HepG2 (cell line): Measurements from ENCODE around the gene SLC35B4. TPM values are rescaled to one million over a fixed set of nuclear protein-coding genes. Genes with fewer than 3 reads are reported as not detected.
A peak's percentile ranks its signal among the peaks of the same experiment; 100 is the strongest.

ENCODE experiments used
- GMEB1 ChIP-seq: sonication (generic); formaldehyde crosslinking; IDR thresholded peaks from 2 replicates; pipeline ENCODE4 v1.5.1; 2020; ENCODE audit warnings: missing genetic modification reagents, mild to moderate bottlenecking, borderline replicate concordance
- NFIB ChIP-seq: sonication (generic); formaldehyde crosslinking; IDR thresholded peaks from 2 replicates; pipeline ENCODE4 v1.9.0; 2021; ENCODE audit warnings: missing genetic modification reagents, mild to moderate bottlenecking, borderline replicate concordance
- NR0B2 ChIP-seq: sonication (generic); formaldehyde crosslinking; IDR thresholded peaks from 2 replicates; pipeline ENCODE4 v1.4.0; 2020; ENCODE audit warnings: mild to moderate bottlenecking, missing genetic modification reagents
- SOX5 ChIP-seq: IDR thresholded peaks from 2 replicates; pipeline ENCODE4 v1.6.1; 2016; ENCODE audit warnings: borderline replicate concordance
- SP1 ChIP-seq, 2 experiments: fragments of 450-650 bp in 1 of 2; sonication (generic) in 1 of 2; formaldehyde crosslinking in 1 of 2; IDR thresholded peaks; 2 replicates each; pipeline versions ENCODE4 v1.4.0 to v1.6.1; 2016 to 2020; ENCODE audit warnings: missing genetic modification reagents in 1 of 2
- ZEB1 ChIP-seq: IDR thresholded peaks from 2 replicates; pipeline ENCODE4 v1.6.1; 2012; ENCODE audit warnings: mild to moderate bottlenecking, low read depth, inconsistent platforms; ENCODE audit not compliant: insufficient replicate concordance
- ZFX ChIP-seq: sonication (generic); formaldehyde crosslinking; IDR thresholded peaks from 2 replicates; pipeline ENCODE4 v1.4.0; 2020; ENCODE audit warnings: mild to moderate bottlenecking, low read depth, missing genetic modification reagents, moderate library complexity
- ZNF121 ChIP-seq: sonication (generic); formaldehyde crosslinking; IDR thresholded peaks from 2 replicates; pipeline ENCODE4 v1.5.0; 2020; ENCODE audit warnings: mild to moderate bottlenecking, missing genetic modification reagents
- ZNF232 ChIP-seq: sonication (generic); formaldehyde crosslinking; IDR thresholded peaks from 2 replicates; pipeline ENCODE4 v1.4.0; 2020; ENCODE audit warnings: missing genetic modification reagents, borderline replicate concordance
- ZNF292 ChIP-seq: sonication (generic); formaldehyde crosslinking; IDR thresholded peaks from 2 replicates; pipeline ENCODE4 v1.8.1; 2022; ENCODE audit warnings: mild to moderate bottlenecking, low read depth, missing genetic modification reagents, borderline replicate concordance
- ZNF335 ChIP-seq: sonication (generic); formaldehyde crosslinking; IDR thresholded peaks from 2 replicates; pipeline ENCODE4 v1.4.0; 2020; ENCODE audit warnings: missing genetic modification reagents
- ZNF512 ChIP-seq: sonication (generic); formaldehyde crosslinking; IDR thresholded peaks from 2 replicates; pipeline ENCODE4 v1.4.0; 2020; ENCODE audit warnings: mild to moderate bottlenecking, missing genetic modification reagents
- ZNF557 ChIP-seq: sonication (generic); formaldehyde crosslinking; IDR thresholded peaks from 2 replicates; pipeline ENCODE4 v1.4.0; 2020; ENCODE audit warnings: missing genetic modification reagents
- ZNF775 ChIP-seq: sonication (generic); formaldehyde crosslinking; IDR thresholded peaks from 2 replicates; pipeline ENCODE4 v1.4.0; 2020; ENCODE audit warnings: missing genetic modification reagents, mild to moderate bottlenecking, moderate library complexity, borderline replicate concordance
- ZNF816 ChIP-seq: sonication (generic); formaldehyde crosslinking; IDR thresholded peaks from 2 replicates; pipeline ENCODE4 v1.8.0; 2022; ENCODE audit warnings: missing genetic modification reagents, mild to moderate bottlenecking, borderline replicate concordance
- polyA plus RNA-seq, 8 experiments: library from polyadenylated mRNA; depleted of rRNA in 3 of 8; stranded (reverse) in 7 of 8; unstranded in 1 of 8; fragments of >200 nt; fragmentation: Illumina TruSeq in 4 of 8; extraction: Trizol in 4 of 8; gene quantifications; 2 replicates each; pipeline versions ENCODE4 v1.2.1 to v1.2.3, GENCODE V29; 2011 to 2016; ENCODE audit warnings: low read depth in 4 of 8, missing spikeins in 1 of 8, mixed read lengths in 1 of 8; ENCODE audit not compliant: insufficient read depth in 1 of 8
- total RNA-seq, 5 experiments: library from RNA; depleted of rRNA; stranded (reverse); fragments of >200 nt; fragmentation: Illumina TruSeq; extraction: Trizol; gene quantifications; 2 replicates each; pipeline ENCODE4 v1.2.3, GENCODE V29; 2016; ENCODE audit warnings: low read depth in 1 of 5
- TF ChIP-seq, protein P1 (sequence below): sonication (generic); formaldehyde crosslinking; IDR thresholded peaks from 2 replicates; pipeline ENCODE4 v1.5.0; 2020; ENCODE audit warnings: mild to moderate bottlenecking, missing genetic modification reagents, borderline replicate concordance
- TF ChIP-seq, protein P2 (sequence below), 2 experiments: sonication (generic) in 1 of 2; formaldehyde crosslinking in 1 of 2; IDR thresholded peaks; 2 replicates each; pipeline versions ENCODE4 v1.6.1 to v1.9.0; 2014 to 2022; ENCODE audit warnings: antibody characterized with exemption in 1 of 2, borderline replicate concordance in 1 of 2, inconsistent platforms in 1 of 2, low read depth in 1 of 2, missing genetic modification reagents in 1 of 2

SLC35B4 gene
- total and polyA plus RNA-seq, 2 of the 13 experiments (the other 11 are each of a cell fraction or from before 2014, with no cell fraction given) = 17.1 to 17.8 TPM

GRCh38 chr7:134355927-134356326 is 39.2 kb upstream of the SLC35B4 start (continued):
- TF ChIP-seq, protein P1, sequence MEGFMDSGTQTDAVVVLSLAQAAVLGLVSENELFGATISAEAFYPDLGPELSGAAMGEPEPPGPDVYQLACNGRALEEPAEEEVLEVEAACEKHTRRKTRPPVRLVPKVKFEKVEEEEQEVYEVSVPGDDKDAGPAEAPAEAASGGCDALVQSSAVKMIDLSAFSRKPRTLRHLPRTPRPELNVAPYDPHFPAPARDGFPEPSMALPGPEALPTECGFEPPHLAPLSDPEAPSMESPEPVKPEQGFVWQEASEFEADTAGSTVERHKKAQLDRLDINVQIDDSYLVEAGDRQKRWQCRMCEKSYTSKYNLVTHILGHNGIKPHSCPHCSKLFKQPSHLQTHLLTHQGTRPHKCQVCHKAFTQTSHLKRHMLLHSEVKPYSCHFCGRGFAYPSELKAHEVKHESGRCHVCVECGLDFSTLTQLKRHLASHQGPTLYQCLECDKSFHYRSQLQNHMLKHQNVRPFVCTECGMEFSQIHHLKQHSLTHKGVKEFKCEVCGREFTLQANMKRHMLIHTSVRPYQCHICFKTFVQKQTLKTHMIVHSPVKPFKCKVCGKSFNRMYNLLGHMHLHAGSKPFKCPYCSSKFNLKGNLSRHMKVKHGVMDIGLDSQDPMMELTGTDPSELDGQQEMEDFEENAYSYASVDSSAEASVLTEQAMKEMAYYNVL = no peak; the same call in 1 of the 2 replicates
- TF ChIP-seq ZFX (CRISPR knock-in tag) (no peak), ZNF121 (CRISPR knock-in tag) (no peak), ZNF775 (no peak), ZNF292 (no peak), ZNF335 (CRISPR knock-in tag) (no peak), SOX5 (CRISPR knock-in tag) (peak; percentile 77; the same call in 1 of the 2 replicates), GMEB1 (CRISPR knock-in tag) (no peak), ZNF512 (CRISPR knock-in tag) (no peak), ZNF232 (no peak), NFIB (CRISPR knock-in tag) (no peak), ZNF557 (no peak), SP1 (IDR thresholded peaks at IDR 0.05) (no peak), SP1 (CRISPR knock-in tag; IDR thresholded peaks at IDR 0.05) (no peak), ZNF816 (no peak), NR0B2 (no peak), ZEB1 (no peak)
- TF ChIP-seq, protein P2, sequence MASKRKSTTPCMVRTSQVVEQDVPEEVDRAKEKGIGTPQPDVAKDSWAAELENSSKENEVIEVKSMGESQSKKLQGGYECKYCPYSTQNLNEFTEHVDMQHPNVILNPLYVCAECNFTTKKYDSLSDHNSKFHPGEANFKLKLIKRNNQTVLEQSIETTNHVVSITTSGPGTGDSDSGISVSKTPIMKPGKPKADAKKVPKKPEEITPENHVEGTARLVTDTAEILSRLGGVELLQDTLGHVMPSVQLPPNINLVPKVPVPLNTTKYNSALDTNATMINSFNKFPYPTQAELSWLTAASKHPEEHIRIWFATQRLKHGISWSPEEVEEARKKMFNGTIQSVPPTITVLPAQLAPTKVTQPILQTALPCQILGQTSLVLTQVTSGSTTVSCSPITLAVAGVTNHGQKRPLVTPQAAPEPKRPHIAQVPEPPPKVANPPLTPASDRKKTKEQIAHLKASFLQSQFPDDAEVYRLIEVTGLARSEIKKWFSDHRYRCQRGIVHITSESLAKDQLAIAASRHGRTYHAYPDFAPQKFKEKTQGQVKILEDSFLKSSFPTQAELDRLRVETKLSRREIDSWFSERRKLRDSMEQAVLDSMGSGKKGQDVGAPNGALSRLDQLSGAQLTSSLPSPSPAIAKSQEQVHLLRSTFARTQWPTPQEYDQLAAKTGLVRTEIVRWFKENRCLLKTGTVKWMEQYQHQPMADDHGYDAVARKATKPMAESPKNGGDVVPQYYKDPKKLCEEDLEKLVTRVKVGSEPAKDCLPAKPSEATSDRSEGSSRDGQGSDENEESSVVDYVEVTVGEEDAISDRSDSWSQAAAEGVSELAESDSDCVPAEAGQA (IDR thresholded peaks at IDR 0.05; ENCODE audit: low read depth) = no peak
- TF ChIP-seq, protein P2 (CRISPR knock-in tag; IDR thresholded peaks at IDR 0.05; ENCODE audit: borderline replicate concordance) = no peak
